KG1 (cell line): ENCODE results near the gene RECQL.

ENCODE experiments used
- DNase-seq: peaks from one replicate; lab custom pipeline; 2025; lab: John Stamatoyannopoulos, UW

The RECQL gene

GRCh38 chr12:21501258-21502163, at the start of gene RECQL, which contains the start of gene GOLT1B:
RECQL (minus strand) TSS chr12:21501635; CDS start chr12:21499570, 2,065 bp downstream.
GOLT1B (plus strand) TSS chr12:21501789; CDS start chr12:21501924, 135 bp downstream.
- peak; percentile 65 for DNase-seq

- DNase-seq: no peak
Measured at GRCh38 chr12:21547437-21547836, 46.0 kb upstream of the RECQL start.

- DNase-seq: no peak
Measured at GRCh38 chr12:21546716-21547115, 45.3 kb upstream of the RECQL start.

GRCh38 chr12:21545557-21545956, 44.1 kb upstream of the RECQL start:
- no peak for DNase-seq

- DNase-seq: no peak
Measured at GRCh38 chr12:21543151-21543550, 41.7 kb upstream of the RECQL start.

- DNase-seq: no peak
Measured at GRCh38 chr12:21542403-21542802, 41.0 kb upstream of the RECQL start.

GRCh38 chr12:21541773-21542172, 40.3 kb upstream of the RECQL start:
- DNase-seq: no peak

- no peak for DNase-seq
Measured at GRCh38 chr12:21539797-21540196, 38.4 kb upstream of the RECQL start.

- no peak for DNase-seq
Measured at GRCh38 chr12:21538061-21538653, 36.7 kb upstream of the RECQL start.

GRCh38 chr12:21529456-21529855, 28.0 kb upstream of the RECQL start:
- DNase-seq: no peak

- no peak for DNase-seq
Measured at GRCh38 chr12:21528953-21529352, 27.5 kb upstream of the RECQL start.

GRCh38 chr12:21527451-21528180, 26.2 kb upstream of the RECQL start:
- no peak for DNase-seq

- no peak for DNase-seq
Measured at GRCh38 chr12:21526721-21527345, 25.4 kb upstream of the RECQL start.

- no peak for DNase-seq
Measured at GRCh38 chr12:21526053-21526452, 24.6 kb upstream of the RECQL start, which contains the start of gene SPX. SPX (plus strand) TSS chr12:21526296; CDS start chr12:21526473, 177 bp downstream.

GRCh38 chr12:21523148-21523547, 21.7 kb upstream of the RECQL start:
- no peak for DNase-seq

- DNase-seq: no peak
Measured at GRCh38 chr12:21521541-21521940, 20.1 kb upstream of the RECQL start.

GRCh38 chr12:21518451-21518850, 17.0 kb upstream of the RECQL start:
- no peak for DNase-seq

- DNase-seq: no peak
Measured at GRCh38 chr12:21516281-21516680, 14.8 kb upstream of the RECQL start.

GRCh38 chr12:21509768-21510167, 8.3 kb upstream of the RECQL start:
- no peak for DNase-seq

- no peak for DNase-seq
Measured at GRCh38 chr12:21507849-21508248, 6.4 kb upstream of the RECQL start.

GRCh38 chr12:21505888-21506287, 4.5 kb upstream of the RECQL start:
- no peak for DNase-seq

- no peak for DNase-seq
Measured at GRCh38 chr12:21502872-21503271, 1.4 kb upstream of the RECQL start.
